HG03460 (cell line): ENCODE measurements around the gene MLPH.

ENCODE experiments used
- ATAC-seq: cut with Tn5 transposase; IDR thresholded peaks from one replicate; pipeline ENCODE4 v1.9.1; 2021; ENCODE audit not compliant: unreplicated experiment

The MLPH gene, protein sequence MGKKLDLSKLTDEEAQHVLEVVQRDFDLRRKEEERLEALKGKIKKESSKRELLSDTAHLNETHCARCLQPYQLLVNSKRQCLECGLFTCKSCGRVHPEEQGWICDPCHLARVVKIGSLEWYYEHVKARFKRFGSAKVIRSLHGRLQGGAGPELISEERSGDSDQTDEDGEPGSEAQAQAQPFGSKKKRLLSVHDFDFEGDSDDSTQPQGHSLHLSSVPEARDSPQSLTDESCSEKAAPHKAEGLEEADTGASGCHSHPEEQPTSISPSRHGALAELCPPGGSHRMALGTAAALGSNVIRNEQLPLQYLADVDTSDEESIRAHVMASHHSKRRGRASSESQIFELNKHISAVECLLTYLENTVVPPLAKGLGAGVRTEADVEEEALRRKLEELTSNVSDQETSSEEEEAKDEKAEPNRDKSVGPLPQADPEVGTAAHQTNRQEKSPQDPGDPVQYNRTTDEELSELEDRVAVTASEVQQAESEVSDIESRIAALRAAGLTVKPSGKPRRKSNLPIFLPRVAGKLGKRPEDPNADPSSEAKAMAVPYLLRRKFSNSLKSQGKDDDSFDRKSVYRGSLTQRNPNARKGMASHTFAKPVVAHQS

DNA sequence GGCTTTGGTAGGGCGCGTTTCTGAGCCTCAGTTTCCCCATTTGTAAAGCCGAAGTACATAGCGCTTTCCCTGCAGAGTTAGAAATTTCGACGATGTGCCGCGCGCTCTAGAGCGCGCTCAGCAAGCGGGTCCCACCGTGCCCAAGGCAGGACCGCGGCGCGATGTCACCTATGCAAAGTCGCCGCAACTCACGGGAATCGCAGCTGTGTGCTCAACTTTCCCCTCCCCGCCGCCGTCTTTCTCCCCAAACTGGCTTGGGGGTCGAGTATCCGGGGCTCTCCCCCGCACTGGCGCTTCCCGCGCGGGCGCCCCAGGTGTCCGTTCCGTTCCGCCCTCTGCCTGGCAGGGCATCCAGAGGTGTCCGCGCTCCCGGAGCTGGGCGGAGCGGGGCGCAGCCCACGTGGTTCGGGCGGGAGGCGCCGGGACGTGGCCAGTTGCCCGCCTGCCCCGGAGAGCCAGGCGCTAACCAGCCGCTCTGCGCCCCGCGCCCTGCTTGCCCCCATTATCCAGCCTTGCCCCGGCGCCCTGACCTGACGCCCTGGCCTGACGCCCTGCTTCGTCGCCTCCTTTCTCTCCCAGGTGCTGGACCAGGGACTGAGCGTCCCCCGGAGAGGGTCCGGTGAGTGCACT, at the start of gene MLPH:
MLPH (plus strand) TSS at position 433 of the 630 bp plus-strand sequence. CDS start 6,176 bp downstream, outside the sequence.
- no peak for ATAC-seq

DNA sequence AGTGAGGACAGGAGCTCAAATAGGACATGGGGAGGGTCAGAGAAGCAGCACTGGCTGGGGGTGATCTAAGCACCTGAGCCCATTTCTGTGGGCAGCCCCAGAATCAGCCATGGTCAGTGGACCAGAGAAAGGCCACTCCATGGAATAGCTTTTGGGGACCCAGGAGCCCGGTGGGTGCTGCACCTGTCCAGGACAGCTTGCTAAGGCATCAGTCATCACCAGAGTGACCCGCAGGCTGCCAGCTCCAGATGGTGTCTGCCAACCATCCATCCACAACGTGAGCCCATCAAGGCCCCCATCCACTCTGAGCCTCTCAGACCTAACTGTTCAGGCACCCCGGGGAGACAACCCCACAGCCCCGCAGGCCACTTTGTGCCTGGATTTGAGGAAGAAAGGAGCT, 49.5 kb upstream of the MLPH start:
- no peak for ATAC-seq

- no peak for ATAC-seq
Observed at GRCh38 chr2:237438080-237438940, 48.7 kb upstream of the MLPH start.

GRCh38 chr2:237440819-237441281, 46.2 kb upstream of the MLPH start:
- no peak for ATAC-seq

- ATAC-seq, result no peak
Observed at GRCh38 chr2:237441605-237442274, 45.3 kb upstream of the MLPH start.

DNA sequence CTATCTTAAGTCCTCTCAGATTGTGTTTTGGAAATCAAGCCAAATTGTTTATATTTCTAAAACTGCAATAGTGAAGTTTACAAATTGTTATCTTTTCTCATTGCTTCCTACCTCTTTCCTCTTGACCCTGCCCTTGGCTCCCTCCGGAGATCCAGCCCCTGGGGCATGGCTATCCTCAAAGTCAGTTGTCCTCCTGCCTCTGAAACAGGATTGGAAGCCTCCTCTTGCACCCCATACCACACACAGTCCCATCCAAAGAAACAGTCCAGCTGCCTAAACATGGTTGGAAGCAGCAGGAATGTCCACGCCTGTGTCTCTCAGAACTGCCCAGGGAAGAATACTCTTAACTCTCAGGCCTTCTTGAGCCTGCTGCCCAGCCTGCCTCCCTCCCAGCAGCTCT, 43.0 kb upstream of the MLPH start:
- no peak for ATAC-seq

DNA sequence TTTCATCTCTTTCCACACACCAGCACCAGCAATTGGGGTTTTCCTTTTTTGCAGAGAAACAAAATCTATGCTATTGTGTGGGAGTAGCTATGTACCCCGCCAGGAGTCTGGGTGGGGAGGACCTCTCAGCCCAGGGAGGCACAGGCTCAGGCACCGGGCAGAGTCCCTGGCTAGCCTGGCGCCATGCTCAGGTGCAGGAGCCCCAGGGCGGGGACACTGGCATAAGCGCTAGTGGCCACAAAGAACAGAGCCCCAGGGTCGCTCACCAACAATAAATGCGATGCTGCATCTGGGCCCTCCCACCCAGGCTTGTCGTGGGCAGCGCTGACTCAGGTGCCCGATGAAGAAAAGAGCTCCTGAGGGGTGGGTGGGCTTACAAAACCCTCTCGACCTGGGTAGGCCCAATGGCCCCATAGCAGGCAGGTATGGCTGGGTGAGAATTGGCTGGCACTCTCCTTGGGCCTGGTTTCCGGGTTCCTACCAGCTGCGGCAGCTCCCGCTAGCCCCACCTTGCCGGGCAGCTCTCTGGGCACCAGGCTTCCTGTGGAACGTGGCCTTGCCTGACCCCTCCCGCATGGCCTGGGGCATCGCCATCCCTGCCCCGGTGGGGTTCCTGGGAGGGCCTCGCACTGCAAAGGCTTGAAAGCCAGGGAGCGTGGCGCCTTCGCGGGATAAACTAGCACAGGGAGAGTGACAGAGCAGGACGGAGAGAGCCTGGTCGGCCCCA, 41.3 kb upstream of the MLPH start:
- ATAC-seq, result no peak

DNA sequence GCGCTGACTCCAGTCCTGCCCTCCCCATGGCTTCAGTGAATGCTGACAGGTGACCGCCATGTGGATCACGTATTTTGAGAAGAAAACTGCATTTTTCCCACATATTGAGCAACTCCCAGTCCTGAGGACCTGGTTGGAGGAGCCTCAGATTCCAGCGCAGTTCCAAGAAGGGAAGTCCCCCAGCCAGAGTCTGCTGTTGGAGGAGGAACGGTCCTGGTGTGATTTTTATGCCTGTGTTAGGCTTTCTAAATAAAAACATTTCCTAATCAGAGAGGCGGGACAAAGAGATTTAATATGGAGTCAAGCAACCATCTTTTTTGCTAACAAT, 40.7 kb upstream of the MLPH start:
- ATAC-seq, result no peak

GRCh38 chr2:237447496-237447895, 39.6 kb upstream of the MLPH start:
- ATAC-seq, result no peak

- ATAC-seq, result no peak
Observed at GRCh38 chr2:237448171-237448570, 38.9 kb upstream of the MLPH start.

DNA sequence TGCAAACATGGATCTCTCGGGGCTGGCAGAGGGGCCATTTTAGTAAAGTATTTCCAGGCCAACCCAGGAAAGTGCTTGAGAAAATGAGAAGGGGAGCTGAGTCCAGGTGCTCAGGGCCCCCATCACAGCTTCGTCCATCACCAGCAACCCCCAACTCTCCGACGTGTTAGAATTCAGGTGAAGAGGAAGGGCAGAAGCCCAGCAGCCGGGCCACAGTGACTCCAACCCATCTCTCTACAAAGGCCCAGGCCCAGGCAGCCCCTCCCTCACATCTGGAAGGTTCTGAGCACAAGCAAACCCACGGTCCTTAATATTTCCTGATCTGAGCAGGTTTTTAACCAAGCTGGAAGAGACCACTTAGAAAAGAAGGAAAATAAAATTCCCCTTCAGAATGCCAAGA, 38.4 kb upstream of the MLPH start:
- ATAC-seq, result no peak

- ATAC-seq, result no peak
Observed at GRCh38 chr2:237449193-237449881, 37.7 kb upstream of the MLPH start.

GRCh38 chr2:237450108-237450507, 36.9 kb upstream of the MLPH start:
- no peak for ATAC-seq

GRCh38 chr2:237450583-237450982, 36.5 kb upstream of the MLPH start:
- no peak for ATAC-seq

- no peak for ATAC-seq
Observed at GRCh38 chr2:237451643-237452469, 35.2 kb upstream of the MLPH start.

DNA sequence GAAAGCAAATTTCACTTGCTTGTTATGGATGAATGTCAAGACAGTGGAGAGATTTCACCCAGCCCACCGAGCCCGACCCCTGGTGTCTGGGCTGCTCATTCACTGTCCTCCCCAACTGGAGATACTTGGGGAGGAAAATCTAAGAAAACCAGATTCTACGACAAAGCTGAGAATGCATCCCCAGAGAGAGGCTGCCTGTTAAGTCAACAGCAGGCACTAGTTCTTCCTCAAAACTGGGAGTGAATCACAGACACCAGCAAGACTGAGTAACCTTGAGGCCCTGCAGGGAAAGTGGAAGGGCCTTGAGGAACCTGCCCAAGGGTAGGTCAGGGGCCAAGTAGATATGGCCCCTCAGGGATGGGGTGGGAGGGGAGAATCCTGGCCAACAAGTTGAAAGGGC, 34.2 kb upstream of the MLPH start:
- ATAC-seq, result no peak

DNA sequence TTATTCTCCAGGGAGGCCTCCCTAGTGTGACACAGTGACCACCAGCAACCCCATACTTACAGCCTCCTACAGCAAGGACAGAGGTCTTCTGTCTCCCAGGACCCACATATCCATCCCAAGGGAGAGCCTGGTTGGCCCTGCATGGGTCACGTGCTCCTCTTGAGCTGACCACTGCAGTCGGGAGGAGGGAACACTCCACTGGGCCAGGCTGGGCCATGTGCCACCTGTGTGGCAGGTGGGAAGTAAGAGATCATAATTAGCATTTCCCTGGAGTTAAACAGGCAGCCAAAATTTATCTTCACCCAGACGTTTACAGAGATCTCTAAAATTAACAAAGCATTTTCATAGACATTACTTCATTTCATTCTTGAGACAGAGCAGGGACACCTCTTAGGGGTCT, 33.4 kb upstream of the MLPH start:
- ATAC-seq, result no peak

DNA sequence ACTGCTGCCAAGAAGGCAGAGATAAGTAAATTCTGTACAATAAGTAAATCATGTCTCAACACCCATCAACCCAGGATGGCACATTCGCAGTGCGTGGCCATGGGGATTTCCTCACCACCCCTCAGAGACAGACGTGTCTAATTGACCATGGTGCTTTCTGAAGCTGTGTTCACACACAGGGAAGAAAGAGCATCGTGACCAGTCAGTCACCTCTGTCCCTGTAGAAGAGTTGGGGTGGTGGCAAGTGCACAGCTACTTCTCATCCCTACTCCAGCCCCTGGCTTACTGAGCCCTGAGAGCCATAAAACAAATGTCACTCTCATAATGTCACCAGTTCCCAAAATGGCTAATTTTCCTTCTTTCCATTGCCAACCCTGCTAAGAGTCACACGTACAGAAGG, 31.3 kb upstream of the MLPH start:
- no peak for ATAC-seq
